Adrenal gland (tissue), 12 donors: ENCODE data around the gene PDGFC. TPM values are rescaled to one million over a fixed set of nuclear protein-coding genes. Genes with fewer than 3 reads are reported as not detected.

Experiments
- DNase-seq, 7 donors: peaks; one replicate each; pipeline ENCODE4 v3.0.0-alpha.2; 2019 to 2020
- H3K27ac ChIP-seq, 5 donors: fragments of 200-600 bp; sonication (generic) in 4 of 5; 1 replicate in 3 of 5; 2 replicates in 2 of 5; pipeline versions ENCODE4 v1.5.1 to v1.8.0; 2016 to 2020; ENCODE audit warnings: mild to moderate bottlenecking in 1 of 5
- H3K27me3 ChIP-seq: fragments of 200-600 bp; 2 replicates; pipeline ENCODE4 v1.8.0; 2021
- H3K36me3 ChIP-seq, 2 donors: fragments of 200-600 bp; replicated peaks in 1 of 2; 1 replicate in 1 of 2; 2 replicates in 1 of 2; pipeline versions ENCODE4 v1.5.1 to v1.8.0; 2018 to 2022
- H3K4me1 ChIP-seq, 2 donors: fragments of 200-600 bp; replicated peaks in 1 of 2; 1 replicate in 1 of 2; 2 replicates in 1 of 2; pipeline versions ENCODE4 v1.5.1 to v1.8.0; 2018 to 2021
- H3K4me3 ChIP-seq, 4 donors: fragments of 200-600 bp; sonication (generic) in 3 of 4; one replicate each; pipeline ENCODE4 v1.5.1; 2016 to 2018
- H3K9me3 ChIP-seq, 3 donors: fragments of 200-600 bp; sonication (generic) in 1 of 3; replicated peaks in 1 of 3; 1 replicate in 2 of 3; 2 replicates in 1 of 3; pipeline versions ENCODE4 v1.5.1 to v1.8.0; 2016 to 2021
- POLR2A ChIP-seq, 2 donors: fragments of 450-650 bp; IDR thresholded peaks; one replicate each; pipeline ENCODE4 v1.6.1; 2017; ENCODE audit warnings: antibody characterized with exemption in 2 of 2, mild to moderate bottlenecking in 2 of 2, moderate library complexity in 1 of 2
- WGBS, 4 donors: extraction: QIAGEN DNeasy Blood & Tissue Kit in 2 of 4; methylation state at CpG; one replicate each; pipeline versions ENCODE4 v1.1.5 to v1.1.7; 2013 to 2017; 5-methylcytosine and 5-hydroxymethylcytosine counted together
- intact Hi-C, 2 donors: fragments of 100-400 bp; cut with DNase I; formaldehyde crosslinking; loops; one replicate each; pipeline versions ENCODE4 v1.14.1 to v1.15.0; 2022 to 2023
- polyA plus RNA-seq, 3 donors: library from polyadenylated mRNA; stranded (reverse); fragments of 200-250 nt in 2 of 3; fragments of 350-450 nt in 1 of 3; fragmentation: Illumina TruSeq in 1 of 3; extraction: RNeasy Lipid Tissue Mini Kit (QIAGEN cat#74804) in 1 of 3; gene quantifications; one replicate each; pipeline ENCODE4 v1.2.3, GENCODE V29; 2013 to 2014
- total RNA-seq, 9 donors: library from RNA; depleted of rRNA in 4 of 9; stranded (reverse); fragments of >200 nt in 4 of 9; fragments of 120-200 nt in 1 of 9; fragmentation: NEBNext Ultra II Directional in 1 of 9; extraction: Animal tissue kit (Norgen Biotek cat#: 25700) in 1 of 9; gene quantifications; one replicate each; pipeline versions ENCODE4 v1.1.0 to v1.2.4, GENCODE V29; 2013 to 2023
- TF ChIP-seq, protein P1 (sequence below), 6 experiments: fragments of 450-650 bp in 4 of 6; fragments of 200-600 bp in 2 of 6; sonication (generic) in 1 of 6; IDR thresholded peaks; 1 replicate in 5 of 6; 2 replicates in 1 of 6; pipeline versions ENCODE4 v1.5.1 to v1.8.0; 2016 to 2021; ENCODE audit warnings: antibody characterized with exemption in 6 of 6, mild to moderate bottlenecking in 2 of 6, moderate library complexity in 1 of 6
- donor health status: healthy with polysubstance abuse.
- donor health status: Bipolar disorder and iron deficiency.
- donor health status: DM: yes; HTN: yes; CAD: no.
- donor health status: DM: no; HTN: no; CAD: no.
- donor health status: DM: no; HTN: no; CAD: no.
- donor health status: DM: yes; HTN: yes; CAD: no.

The PDGFC gene
- total and polyA plus RNA-seq, 12 donors = 6.0 to 77.2 (median 45.4) TPM

DNA sequence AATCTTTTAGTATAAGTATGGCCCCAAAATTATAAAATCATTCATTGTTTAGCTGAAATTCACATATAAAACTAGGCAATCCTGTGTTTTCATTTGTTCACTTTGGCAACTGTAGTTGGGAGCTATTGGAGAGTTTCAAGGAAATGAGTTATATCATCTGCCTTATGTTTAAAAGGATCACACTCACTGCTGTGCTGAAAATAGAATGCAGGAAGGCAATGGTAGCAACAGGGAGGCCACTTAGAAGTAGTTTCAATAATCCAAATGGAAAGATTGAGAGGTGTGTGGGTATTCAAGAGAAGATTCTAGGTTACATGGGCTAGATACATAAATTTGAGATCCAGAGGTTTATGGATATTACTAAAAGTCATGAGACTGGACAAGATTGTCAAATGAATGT is 184.9 kb downstream of the PDGFC start:
- Histone ChIP-seq H3K9me3 (no peaks in the 10 kb centered on the region), H3K27me3 (no peaks in the 10 kb centered on the region), H3K4me1 (peaks cover 0 to 26% of the 10 kb centered on the region in 2 donors), H3K36me3 (no peaks in the 10 kb centered on the region), H3K27ac (no peak overlapping the region), H3K4me3 (no peak overlapping the region)
- TF ChIP-seq, protein P1, sequence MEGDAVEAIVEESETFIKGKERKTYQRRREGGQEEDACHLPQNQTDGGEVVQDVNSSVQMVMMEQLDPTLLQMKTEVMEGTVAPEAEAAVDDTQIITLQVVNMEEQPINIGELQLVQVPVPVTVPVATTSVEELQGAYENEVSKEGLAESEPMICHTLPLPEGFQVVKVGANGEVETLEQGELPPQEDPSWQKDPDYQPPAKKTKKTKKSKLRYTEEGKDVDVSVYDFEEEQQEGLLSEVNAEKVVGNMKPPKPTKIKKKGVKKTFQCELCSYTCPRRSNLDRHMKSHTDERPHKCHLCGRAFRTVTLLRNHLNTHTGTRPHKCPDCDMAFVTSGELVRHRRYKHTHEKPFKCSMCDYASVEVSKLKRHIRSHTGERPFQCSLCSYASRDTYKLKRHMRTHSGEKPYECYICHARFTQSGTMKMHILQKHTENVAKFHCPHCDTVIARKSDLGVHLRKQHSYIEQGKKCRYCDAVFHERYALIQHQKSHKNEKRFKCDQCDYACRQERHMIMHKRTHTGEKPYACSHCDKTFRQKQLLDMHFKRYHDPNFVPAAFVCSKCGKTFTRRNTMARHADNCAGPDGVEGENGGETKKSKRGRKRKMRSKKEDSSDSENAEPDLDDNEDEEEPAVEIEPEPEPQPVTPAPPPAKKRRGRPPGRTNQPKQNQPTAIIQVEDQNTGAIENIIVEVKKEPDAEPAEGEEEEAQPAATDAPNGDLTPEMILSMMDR (IDR thresholded peaks at IDR 0.05) = no peak
- no peak for TF ChIP-seq POLR2A (IDR thresholded peaks at IDR 0.05)
- intact Hi-C loops = no loop called here
- no peak for DNase-seq

DNA sequence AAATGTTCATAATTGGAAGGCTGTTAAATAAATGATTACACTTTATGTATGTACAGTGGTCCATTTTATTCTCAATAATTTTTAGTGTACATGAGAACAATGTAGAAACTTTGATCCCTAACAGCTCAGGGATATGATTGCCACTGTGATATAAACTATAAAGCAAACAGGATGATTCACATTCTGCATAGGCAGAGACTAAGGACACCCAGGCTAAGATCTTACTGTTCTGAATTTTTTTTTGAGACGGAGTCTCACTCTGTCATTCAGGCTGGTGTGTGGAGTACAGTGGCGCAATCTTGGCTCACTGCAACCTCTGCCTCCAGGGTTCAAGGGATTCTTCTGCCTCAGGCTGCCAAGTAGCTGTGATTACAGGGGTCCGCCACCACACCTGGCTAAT is 186.6 kb downstream of the PDGFC start:
- no peak overlapping the region for H3K4me3 ChIP-seq
- no peaks in the 10 kb centered on the region for H3K36me3 ChIP-seq
- H3K27ac ChIP-seq = no peak overlapping the region
- intact Hi-C loops = no loop called here
- no peaks in the 10 kb centered on the region for H3K27me3 ChIP-seq
- no peak for DNase-seq
- no peak for TF ChIP-seq POLR2A (IDR thresholded peaks at IDR 0.05)
- TF ChIP-seq, protein P1 (IDR thresholded peaks at IDR 0.05) = no peak
- H3K4me1 ChIP-seq = peaks cover 0 to 9% of the 10 kb centered on the region in 2 donors
- no peaks in the 10 kb centered on the region for H3K9me3 ChIP-seq
- 47 to 71% (median 63%) methylated on average over 3 of the region's 3 CpGs for WGBS, 4 donors

DNA sequence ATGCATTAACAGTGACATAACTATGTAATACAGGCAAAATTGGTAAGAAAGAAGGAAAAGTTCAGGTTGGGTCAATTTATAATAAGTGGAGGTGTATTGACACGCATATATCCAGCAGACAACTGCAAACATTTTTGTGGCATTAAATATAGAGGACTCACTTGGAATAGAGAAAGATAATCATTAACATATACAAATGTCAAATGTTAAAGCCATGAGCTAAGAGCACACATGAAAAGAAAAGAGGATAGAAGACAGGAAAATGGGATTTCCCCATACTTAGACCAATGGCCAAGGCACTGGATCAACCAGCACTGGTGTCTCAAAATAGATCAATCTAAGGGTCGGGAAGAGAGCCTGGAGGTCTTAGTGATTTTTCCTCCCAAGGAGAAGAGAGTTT is 187.6 kb downstream of the PDGFC start:
- Histone ChIP-seq H3K27me3 (no peaks in the 10 kb centered on the region), H3K4me3 (no peak overlapping the region), H3K9me3 (no peaks in the 10 kb centered on the region), H3K27ac (no peak overlapping the region), H3K4me1 (peaks cover 3 to 9% of the 10 kb centered on the region in 2 donors), H3K36me3 (no peaks in the 10 kb centered on the region)
- intact Hi-C loops = no loop called here
- WGBS, 4 donors = 93 to 95% (median 94%) methylated on average over 2 of the region's 2 CpGs
- DNase-seq = no peak
- TF ChIP-seq, protein P1 (IDR thresholded peaks at IDR 0.05) = no peak
- TF ChIP-seq POLR2A (IDR thresholded peaks at IDR 0.05) = no peak

GRCh38 chr4:156782491-156782890 is 189.1 kb downstream of the PDGFC start:
- Histone ChIP-seq H3K4me3 (no peak overlapping the region), H3K27me3 (no peaks in the 10 kb centered on the region), H3K36me3 (no peaks in the 10 kb centered on the region), H3K9me3 (no peaks in the 10 kb centered on the region), H3K27ac (no peak overlapping the region), H3K4me1 (peaks cover 15 to 21% of the 10 kb centered on the region in 2 donors)
- WGBS, 4 donors = 95 to 96% (median 95%) methylated on average over 5 of the region's 5 CpGs
- no peak for TF ChIP-seq POLR2A (IDR thresholded peaks at IDR 0.05)
- TF ChIP-seq, protein P1 (IDR thresholded peaks at IDR 0.05) = no peak
- no peak for DNase-seq
- intact Hi-C loops = no loop called here
